HCT116 (cell line): ENCODE results near the gene NCBP3. TPM values are rescaled to one million over a fixed set of nuclear protein-coding genes. Genes with fewer than 3 reads are reported as not detected.

Experiments used
- ATAC-seq: fragments of 200-7000 bp; cut with Tn5 transposase; 2 replicates; pipeline ENCODE4 v1.9.1; 2020; ENCODE audit warnings: mild to moderate bottlenecking, moderate library complexity
- BruUV-seq: library from RNA; stranded (reverse); fragments of 400-500 nt; replicated peaks from 2 replicates; lab custom pipeline; 2021; lab: Mats Ljungman, UMichigan
- CTCF ChIA-PET: fragments of 300-600 bp; sonication (Branson Sonifier 250); formaldehyde crosslinking; loops from one replicate; lab custom pipeline; 2021; ENCODE audit warnings: antibody characterized with exemption; lab: Charles Lee
- POLR2A ChIA-PET: fragments of 300-600, 350-600 bp; sonication (Branson Sonifier 250); formaldehyde crosslinking; loops from one replicate; lab custom pipeline; 2021; ENCODE audit warnings: antibody characterized with exemption; lab: Charles Lee
- RAD21 ChIA-PET, 2 experiments: fragments of 300-600 bp; sonication (Branson Sonifier 250); formaldehyde crosslinking; loops; one replicate each; lab custom pipeline; 2023; ENCODE audit warnings: low total read pairs in 2 of 2; ENCODE audit not compliant: uncharacterized antibody in 2 of 2, unreplicated experiment in 2 of 2, low non-redundant PET in 1 of 2; lab: Charles Lee
- DNase-seq: peaks from one replicate; pipeline ENCODE4 v3.0.0-alpha.2; 2010; ENCODE audit warnings: low read depth, low spot score
- H2AFZ ChIP-seq: fragments of 200-600 bp; shearing (Covaris generic), sonication (generic); 2 replicates; pipeline ENCODE4 v1.6.1; 2017; ENCODE audit warnings: low read depth, mixed run types, mixed read lengths, antibody characterized with exemption, low read length; ENCODE audit not compliant: poor library complexity, severe bottlenecking
- H3K27ac ChIP-seq: 2 replicates; pipeline ENCODE4 v1.5.1; 2012; ENCODE audit warnings: low read depth, low read length
- H3K27me3 ChIP-seq: fragments of 200-600 bp; sonication (generic); 2 replicates; pipeline ENCODE4 v1.6.1; 2016; ENCODE audit warnings: mixed run types, low read length, mixed read lengths; ENCODE audit not compliant: insufficient read depth
- H3K36me3 ChIP-seq, 2 experiments: fragments of 200-500 bp in 1 of 2; fragments of 200-600 bp in 1 of 2; sonication (Bioruptor generic) in 1 of 2; sonication (generic) in 1 of 2; 2 replicates each; pipeline versions ENCODE4 v1.5.1 to v1.6.1; 2014 to 2016; ENCODE audit warnings: low read length in 2 of 2, inconsistent platforms in 1 of 2, mixed read lengths in 1 of 2, mixed run types in 1 of 2; ENCODE audit not compliant: insufficient read depth in 2 of 2, control insufficient read depth in 1 of 2
- H3K4me1 ChIP-seq, 2 experiments: fragments of 200-600 bp in 1 of 2; sonication (generic) in 1 of 2; 2 replicates each; pipeline versions ENCODE4 v1.5.1 to v1.6.1; 2012 to 2017; ENCODE audit warnings: low read length in 2 of 2, inconsistent platforms in 1 of 2, mild to moderate bottlenecking in 1 of 2, mixed read lengths in 1 of 2, mixed run types in 1 of 2, moderate library complexity in 1 of 2; ENCODE audit not compliant: insufficient read depth in 2 of 2, control insufficient read depth in 1 of 2
- H3K4me2 ChIP-seq: fragments of 200-600 bp; sonication (generic); 2 replicates; pipeline ENCODE4 v1.6.1; 2017; ENCODE audit warnings: mixed run types, low read length, mixed read lengths
- H3K4me3 ChIP-seq, 2 experiments: fragments of 200-600 bp in 1 of 2; sonication (generic) in 1 of 2; replicated peaks in 1 of 2; 2 replicates each; pipeline ENCODE4 v1.5.1; 2011 to 2016; ENCODE audit warnings: low read length in 2 of 2, control low read depth in 1 of 2, low read depth in 1 of 2, mild to moderate bottlenecking in 1 of 2, mixed read lengths in 1 of 2, mixed run types in 1 of 2
- H3K79me2 ChIP-seq: fragments of 200-600 bp; sonication (generic); 2 replicates; pipeline ENCODE4 v1.6.1; 2017; ENCODE audit warnings: mild to moderate bottlenecking, mixed run types, low read length, moderate library complexity, mixed read lengths; ENCODE audit not compliant: insufficient read depth
- H3K9ac ChIP-seq: fragments of 200-600 bp; sonication (generic); 2 replicates; pipeline ENCODE4 v1.6.1; 2016; ENCODE audit warnings: low read length, mixed read lengths
- H3K9me2 ChIP-seq: fragments of 200-600 bp; sonication (generic), shearing (Covaris generic); 2 replicates; pipeline ENCODE4 v1.6.1; 2017; ENCODE audit warnings: mixed run types, mild to moderate bottlenecking, moderate library complexity; ENCODE audit not compliant: insufficient read depth
- H3K9me3 ChIP-seq, 2 experiments: fragments of 200-500 bp in 1 of 2; fragments of 200-600 bp in 1 of 2; sonication (Bioruptor generic) in 1 of 2; sonication (generic) in 1 of 2; 2 replicates each; pipeline ENCODE4 v1.6.1; 2014 to 2017; ENCODE audit warnings: low read length in 2 of 2, mixed read lengths in 2 of 2, inconsistent platforms in 1 of 2, low read depth in 1 of 2, mild to moderate bottlenecking in 1 of 2, mixed run types in 1 of 2, moderate library complexity in 1 of 2; ENCODE audit not compliant: control insufficient read depth in 1 of 2, insufficient read depth in 1 of 2
- H4K20me1 ChIP-seq: fragments of 200-600 bp; sonication (generic), shearing (Covaris generic); 2 replicates; pipeline ENCODE4 v1.6.1; 2017; ENCODE audit warnings: mixed run types, mild to moderate bottlenecking, moderate library complexity; ENCODE audit not compliant: insufficient read depth
- CEBPB ChIP-seq: IDR thresholded peaks from 2 replicates; pipeline ENCODE4 v1.6.1; 2012; ENCODE audit warnings: low read depth
- RAD21 ChIP-seq: IDR thresholded peaks from 2 replicates; pipeline ENCODE4 v1.6.1; 2012; ENCODE audit warnings: low read depth, mild to moderate bottlenecking
- YY1 ChIP-seq: IDR thresholded peaks from 2 replicates; pipeline ENCODE4 v1.6.1; 2011; ENCODE audit warnings: low read length, low read depth, moderate library complexity, mild to moderate bottlenecking; ENCODE audit not compliant: insufficient replicate concordance; ENCODE audit errors: extremely low read depth
- intact Hi-C: fragments of 100-400 bp; cut with micrococcal nuclease; formaldehyde crosslinking; loops from 2 replicates; pipeline ENCODE4 v1.10.0; 2022
- total RNA-seq: library from RNA; stranded (reverse); gene quantifications from one replicate; pipeline ENCODE4 v1.2.1, GENCODE V29; 2021; ENCODE audit not compliant: unreplicated experiment
- TF ChIP-seq, protein P1 (sequence below), 3 experiments: fragments of 200-600 bp in 1 of 3; sonication (generic) in 1 of 3; IDR thresholded peaks in 2 of 3; conservative IDR thresholded peaks in 1 of 3; 2 replicates each; pipeline ENCODE4 v1.5.1; 2012 to 2017; ENCODE audit warnings: low read depth in 2 of 3, low read length in 2 of 3, antibody characterized with exemption in 1 of 3, borderline replicate concordance in 1 of 3, control low read depth in 1 of 3, mild to moderate bottlenecking in 1 of 3, mixed read lengths in 1 of 3, mixed run types in 1 of 3, moderate library complexity in 1 of 3; ENCODE audit not compliant: insufficient read depth in 1 of 3

NCBP3 gene
- total RNA-seq, 1 experiment from 2014 or later = 46.5 TPM

DNA sequence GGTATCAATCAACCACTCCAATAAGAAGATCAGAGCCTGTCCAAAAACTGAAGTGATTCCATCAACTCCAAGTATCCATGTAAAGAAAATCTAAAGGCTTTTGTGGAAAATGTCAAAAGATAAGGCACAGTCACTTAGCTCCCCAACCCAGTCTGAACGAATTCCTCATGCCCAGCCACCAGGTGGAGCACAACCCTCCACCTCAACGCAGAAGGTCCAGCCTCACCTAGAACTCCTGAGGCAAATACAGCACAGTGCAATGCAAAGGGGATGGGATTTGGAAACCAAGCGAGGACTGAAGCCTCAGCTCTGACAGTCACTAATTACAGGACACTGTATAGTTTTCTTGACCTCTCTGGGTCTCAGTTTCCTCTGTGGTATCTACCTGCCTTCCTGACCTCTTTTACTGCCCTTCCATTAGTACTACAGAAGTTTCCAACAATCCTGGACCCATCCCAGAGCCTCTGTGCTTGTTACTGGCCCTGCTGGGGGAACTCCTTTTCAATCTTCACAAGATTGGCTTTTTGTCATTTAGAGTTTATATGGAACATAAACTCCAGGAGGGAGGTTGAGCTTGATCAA lies 2.0 kb downstream of the NCBP3 start:
- Histone ChIP-seq H3K9ac (no peak overlapping the region), H3K4me3 (no peak overlapping the region), H2AFZ (no peak overlapping the region), H3K79me2 (peaks cover 55% of the 10 kb centered on the region), H3K4me2 (peak overlapping the region; percentile 5; the same call in 1 of the 2 replicates), H3K9me2 (no peaks in the 10 kb centered on the region), H4K20me1 (no peaks in the 10 kb centered on the region), H3K36me3 (peaks cover 15 to 26% of the 10 kb centered on the region in 2 experiments; a peak in 3 of 4 replicates), H3K9me3 (no peaks in the 10 kb centered on the region), H3K27ac (no peak overlapping the region), H3K4me1 (peaks cover 6 to 28% of the 10 kb centered on the region in 2 experiments; a peak in 3 of 4 replicates), H3K27me3 (no peaks in the 10 kb centered on the region)
- ChIA-PET RAD21 (interaction anchor here (0.6 to 1.0 kb wide), 4 partner anchors 64 to 107 kb away, joined by 3 to 8 read pairs (median 3); no protein-coding TSS in a partner anchor), CTCF (interaction anchor here (0.5 to 5.4 kb wide), 15 partner anchors 9 to 576 kb away, joined by 3 to 73 read pairs (median 4); partner anchors contain the start of gene CAMKK1), POLR2A (no interaction called here)
- TF ChIP-seq CEBPB (no peak), YY1 (peak; percentile 5), RAD21 (peak; percentile 56)
- TF ChIP-seq, protein P1, sequence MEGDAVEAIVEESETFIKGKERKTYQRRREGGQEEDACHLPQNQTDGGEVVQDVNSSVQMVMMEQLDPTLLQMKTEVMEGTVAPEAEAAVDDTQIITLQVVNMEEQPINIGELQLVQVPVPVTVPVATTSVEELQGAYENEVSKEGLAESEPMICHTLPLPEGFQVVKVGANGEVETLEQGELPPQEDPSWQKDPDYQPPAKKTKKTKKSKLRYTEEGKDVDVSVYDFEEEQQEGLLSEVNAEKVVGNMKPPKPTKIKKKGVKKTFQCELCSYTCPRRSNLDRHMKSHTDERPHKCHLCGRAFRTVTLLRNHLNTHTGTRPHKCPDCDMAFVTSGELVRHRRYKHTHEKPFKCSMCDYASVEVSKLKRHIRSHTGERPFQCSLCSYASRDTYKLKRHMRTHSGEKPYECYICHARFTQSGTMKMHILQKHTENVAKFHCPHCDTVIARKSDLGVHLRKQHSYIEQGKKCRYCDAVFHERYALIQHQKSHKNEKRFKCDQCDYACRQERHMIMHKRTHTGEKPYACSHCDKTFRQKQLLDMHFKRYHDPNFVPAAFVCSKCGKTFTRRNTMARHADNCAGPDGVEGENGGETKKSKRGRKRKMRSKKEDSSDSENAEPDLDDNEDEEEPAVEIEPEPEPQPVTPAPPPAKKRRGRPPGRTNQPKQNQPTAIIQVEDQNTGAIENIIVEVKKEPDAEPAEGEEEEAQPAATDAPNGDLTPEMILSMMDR (IDR thresholded peaks at IDR 0.05 in 2 of 3, conservative IDR thresholded peaks at IDR 0.05 in 1 of 3; ENCODE audit: borderline replicate concordance in 1 of 3, insufficient read depth in 1 of 3, low read depth in 2 of 3, low read length in 2 of 3) = peak; percentile 63 to 85 (median 84)
- BruUV-seq = no TSS peak
- DNase-seq = peak; percentile 56
- peak; percentile 57 for ATAC-seq
- intact Hi-C loops = loop anchor here (1.0 to 10.0 kb wide), 3 partner anchors 63 to 231 kb away; no protein-coding TSS in a partner anchor
